Epidermal melanocyte (primary cell): Measurements from ENCODE around the gene OLFML2A.
"Not testable (repeated sequence)": the region's sequence is repeated elsewhere in the genome, so short reads cannot be mapped to it uniquely, and the experiment has no call there.

Source experiments
- DNase-seq: peaks from one replicate; pipeline ENCODE4 v3.0.0; 2011; ENCODE audit warnings: low spot score; ENCODE audit not compliant: insufficient read length

OLFML2A gene

GRCh38 chr9:124761196-124761595 lies 15.7 kb upstream of the OLFML2A start:
- DNase-seq = no peak

- DNase-seq = no peak
Observed at GRCh38 chr9:124761710-124762109, 15.2 kb upstream of the OLFML2A start.

- no peak for DNase-seq
Observed at GRCh38 chr9:124762633-124763032, 14.3 kb upstream of the OLFML2A start.

GRCh38 chr9:124764774-124765438 lies 12.0 kb upstream of the OLFML2A start:
- DNase-seq = no peak

- DNase-seq = no peak
Observed at GRCh38 chr9:124765439-124765835, 11.5 kb upstream of the OLFML2A start.

- DNase-seq = no peak
Observed at GRCh38 chr9:124766326-124766725, 10.6 kb upstream of the OLFML2A start.

- no peak for DNase-seq
Observed at GRCh38 chr9:124766815-124767554, 9.9 kb upstream of the OLFML2A start.

- no peak for DNase-seq
Observed at GRCh38 chr9:124767821-124768220, 9.1 kb upstream of the OLFML2A start.

GRCh38 chr9:124768334-124768733 lies 8.6 kb upstream of the OLFML2A start:
- no peak for DNase-seq

GRCh38 chr9:124768750-124769548 lies 8.0 kb upstream of the OLFML2A start:
- DNase-seq = no peak

GRCh38 chr9:124769549-124770358 lies 7.2 kb upstream of the OLFML2A start:
- no peak for DNase-seq

GRCh38 chr9:124770359-124771020 lies 6.4 kb upstream of the OLFML2A start:
- no peak for DNase-seq

GRCh38 chr9:124771021-124771866 lies 5.7 kb upstream of the OLFML2A start, which contains the start of gene NR6A1:
Gene NR6A1 (minus strand): TSS chr9:124771311.
- DNase-seq = peak; percentile 99

- DNase-seq = peak; percentile 67
Observed at GRCh38 chr9:124771867-124772679, 4.9 kb upstream of the OLFML2A start.

GRCh38 chr9:124772877-124773276 lies 4.1 kb upstream of the OLFML2A start:
- DNase-seq = not testable (repeated sequence)

- DNase-seq = no peak
Observed at GRCh38 chr9:124773473-124774128, 3.3 kb upstream of the OLFML2A start.

- DNase-seq = peak; percentile 84
Observed at GRCh38 chr9:124774129-124774978, 2.6 kb upstream of the OLFML2A start.

- no peak for DNase-seq
Observed at GRCh38 chr9:124776618-124776953, 347 bp upstream of the OLFML2A start.
